HG02884 (cell line): ENCODE data around the gene ALPL.

Source experiments
- ATAC-seq: cut with Tn5 transposase; IDR thresholded peaks from one replicate; pipeline ENCODE4 v1.9.1; 2021; ENCODE audit warnings: mild to moderate bottlenecking, moderate library complexity; ENCODE audit not compliant: unreplicated experiment

Gene ALPL

GRCh38 chr1:21596174-21596573 is 87.0 kb downstream of the ALPL start:
- no peak for ATAC-seq

- ATAC-seq: no peak
Observed at GRCh38 chr1:21596628-21597027, 87.4 kb downstream of the ALPL start.

- ATAC-seq: no peak
Observed at GRCh38 chr1:21597753-21598152, 88.5 kb downstream of the ALPL start.

- no peak for ATAC-seq
Observed at GRCh38 chr1:21598417-21598816, 89.2 kb downstream of the ALPL start.

GRCh38 chr1:21598904-21599303 is 89.7 kb downstream of the ALPL start:
- ATAC-seq: no peak

- ATAC-seq: no peak
Observed at GRCh38 chr1:21599402-21599801, 90.2 kb downstream of the ALPL start.

GRCh38 chr1:21601278-21602048 is 92.2 kb downstream of the ALPL start:
- ATAC-seq: no peak

- ATAC-seq: no peak
Observed at GRCh38 chr1:21603177-21604138, 94.2 kb downstream of the ALPL start.

GRCh38 chr1:21604208-21604957 is 95.2 kb downstream of the ALPL start:
- no peak for ATAC-seq

GRCh38 chr1:21605012-21605715 is 95.9 kb downstream of the ALPL start:
- ATAC-seq: no peak

- no peak for ATAC-seq
Observed at GRCh38 chr1:21605964-21606705, 96.9 kb downstream of the ALPL start.

- ATAC-seq: no peak
Observed at GRCh38 chr1:21607549-21608529, 98.6 kb downstream of the ALPL start.

- no peak for ATAC-seq
Observed at GRCh38 chr1:21608798-21609197, 99.6 kb downstream of the ALPL start.

- no peak for ATAC-seq
Observed at GRCh38 chr1:21610027-21610426, 100.8 kb downstream of the ALPL start.

GRCh38 chr1:21610989-21611785 is 102.0 kb downstream of the ALPL start:
- no peak for ATAC-seq

- ATAC-seq: no peak
Observed at GRCh38 chr1:21612057-21612456, 102.8 kb downstream of the ALPL start.

GRCh38 chr1:21613072-21613867 is 104.0 kb downstream of the ALPL start:
- no peak for ATAC-seq
